ENCODE data around the gene DNAH2. TPM values are rescaled to one million over a fixed set of nuclear protein-coding genes. Genes with fewer than 3 reads are reported as not detected.

Gene DNAH2
- total RNA-seq, 1 experiment from 2014 or later = 0.26 TPM

- Mint-ChIP-seq H3K4me1 (ENCODE audit: low read depth, unreplicated experiment) (peaks cover 9% of the 10 kb centered on the region), H3K9me3 (ENCODE audit: low read depth, unreplicated experiment) (no peaks in the 10 kb centered on the region), H3K4me3 (ENCODE audit: low read depth, unreplicated experiment) (no peak overlapping the region), H3K27me3 (ENCODE audit: unreplicated experiment) (peaks cover 62% of the 10 kb centered on the region), H3K36me3 (ENCODE audit: insufficient read depth, unreplicated experiment) (peaks cover 31% of the 10 kb centered on the region), H3K27ac (ENCODE audit: unreplicated experiment) (no peak overlapping the region)
- no peak for DNase-seq
- BruUV-seq (replicated peaks) = no TSS peak
- intact Hi-C loops (cut with micrococcal nuclease; ENCODE audit: unreplicated experiment) = no loop called here
- CTCF ChIA-PET = no interaction called here
- TF ChIP-seq CTCF (IDR thresholded peaks at IDR 0.05; ENCODE audit: unreplicated experiment) = no peak
These were observed 113.7 kb downstream of the DNAH2 start for GRCh38 chr17:7831233-7831632.

- DNase-seq = no peak
- CTCF ChIA-PET = interaction anchor here (1.0 kb wide), 1 partner anchor 57 kb away, joined by 3 read pairs; no protein-coding TSS in a partner anchor
- H3K27me3 Mint-ChIP-seq (ENCODE audit: unreplicated experiment) = peaks cover 53% of the 10 kb centered on the region
- intact Hi-C loops (cut with micrococcal nuclease; ENCODE audit: unreplicated experiment) = no loop called here
- no peak overlapping the region for H3K27ac Mint-ChIP-seq (ENCODE audit: unreplicated experiment)
- H3K4me3 Mint-ChIP-seq (ENCODE audit: low read depth, unreplicated experiment) = no peak overlapping the region
- BruUV-seq (replicated peaks) = no TSS peak
- TF ChIP-seq CTCF (IDR thresholded peaks at IDR 0.05; ENCODE audit: unreplicated experiment) = no peak
- H3K36me3 Mint-ChIP-seq (ENCODE audit: insufficient read depth, unreplicated experiment) = peaks cover 43% of the 10 kb centered on the region
- H3K9me3 Mint-ChIP-seq (ENCODE audit: low read depth, unreplicated experiment) = no peaks in the 10 kb centered on the region
- H3K4me1 Mint-ChIP-seq (ENCODE audit: low read depth, unreplicated experiment) = peaks cover 21% of the 10 kb centered on the region
These were observed 114.9 kb downstream of the DNAH2 start for GRCh38 chr17:7832431-7832830.

- Mint-ChIP-seq H3K4me3 (ENCODE audit: low read depth, unreplicated experiment) (peak overlapping the region; percentile 82), H3K9me3 (ENCODE audit: low read depth, unreplicated experiment) (no peaks in the 10 kb centered on the region), H3K27me3 (ENCODE audit: unreplicated experiment) (peaks cover 50% of the 10 kb centered on the region), H3K36me3 (ENCODE audit: insufficient read depth, unreplicated experiment) (peaks cover 49% of the 10 kb centered on the region), H3K4me1 (ENCODE audit: low read depth, unreplicated experiment) (peaks cover 24% of the 10 kb centered on the region), H3K27ac (ENCODE audit: unreplicated experiment) (peak overlapping the region; percentile 95)
- TF ChIP-seq CTCF (IDR thresholded peaks at IDR 0.05; ENCODE audit: unreplicated experiment) = no peak
- no peak for DNase-seq
- CTCF ChIA-PET = interaction anchor here (0.7 to 1.0 kb wide), 5 partner anchors 9 to 111 kb away, joined by 3 to 4 read pairs (median 3); partner anchors contain the start of genes CYB5D1 and NAA38
- intact Hi-C loops (cut with micrococcal nuclease; ENCODE audit: unreplicated experiment) = no loop called here
- BruUV-seq (replicated peaks) = no TSS peak
These were observed 115.7 kb downstream of the DNAH2 start for GRCh38 chr17:7833011-7833794.

GRCh38 chr17:7833795-7834541 is 116.4 kb downstream of the DNAH2 start, which contains the start of gene KDM6B:
Gene KDM6B, plus strand, starts transcription at chr17:7834217. Its CDS starts 11,338 bp downstream, at chr17:7845555.
- no peaks in the 10 kb centered on the region for H3K9me3 Mint-ChIP-seq (ENCODE audit: low read depth, unreplicated experiment)
- BruUV-seq (replicated peaks) = no TSS peak
- no peak for TF ChIP-seq CTCF (IDR thresholded peaks at IDR 0.05; ENCODE audit: unreplicated experiment)
- peak within 1 kb of the TSS; percentile 82 for H3K4me3 Mint-ChIP-seq (ENCODE audit: low read depth, unreplicated experiment)
- H3K27me3 Mint-ChIP-seq (ENCODE audit: unreplicated experiment) = peaks cover 47% of the 10 kb centered on the region
- intact Hi-C loops (cut with micrococcal nuclease; ENCODE audit: unreplicated experiment) = no loop called here
- peaks cover 55% of the 10 kb centered on the region for H3K36me3 Mint-ChIP-seq (ENCODE audit: insufficient read depth, unreplicated experiment)
- H3K27ac Mint-ChIP-seq (ENCODE audit: unreplicated experiment) = peak within 1 kb of the TSS; percentile 95
- H3K4me1 Mint-ChIP-seq (ENCODE audit: low read depth, unreplicated experiment) = peaks cover 32% of the 10 kb centered on the region
- CTCF ChIA-PET = interaction anchor here (0.7 to 1.2 kb wide), 6 partner anchors 8 to 111 kb away, joined by 3 to 4 read pairs (median 3); partner anchors contain the start of genes CYB5D1 and NAA38
- peak; percentile 84 for DNase-seq
